Measurements from ENCODE around the gene SRBD1.

SRBD1 gene

GRCh38 chr2:45571940-45572339, 39.1 kb downstream of the SRBD1 start:
- no peak overlapping the region for H3K27ac ChIP-seq (ENCODE audit: insufficient read depth in 1 of 2, low read depth in 1 of 2, low read length in 2 of 2, poor library complexity in 1 of 2, severe bottlenecking in 2 of 2)
- peak in 1 of 3 donors; percentile 14 for DNase-seq
- H3K36me3 ChIP-seq (ENCODE audit: control insufficient read depth in 4 of 4, insufficient read depth in 4 of 4, low read length in 3 of 4), result peaks cover 0 to 21% (median 4%) of the 10 kb centered on the region in 4 experiments
- no peaks in the 10 kb centered on the region for H3K27me3 ChIP-seq (replicated peaks in 2 of 5; ENCODE audit: control insufficient read depth in 4 of 5, insufficient read depth in 5 of 5, low read length in 4 of 5)
- no CpG with 5 or more reads among the region's 3 CpGs for WGBS (ENCODE audit: insufficient coverage)
- H3K9me3 ChIP-seq (ENCODE audit: control extremely low read depth in 1 of 5, control insufficient read depth in 4 of 5, insufficient read depth in 2 of 5, low read depth in 1 of 5, low read length in 4 of 5), result no peaks in the 10 kb centered on the region
- no peak overlapping the region for H3K4me3 ChIP-seq (ENCODE audit: control insufficient read depth in 1 of 7, extremely low read depth in 1 of 7, insufficient read depth in 4 of 7, low read depth in 2 of 7, low read length in 6 of 7)
- peaks cover 10 to 33% (median 18%) of the 10 kb centered on the region in 4 experiments for H3K4me1 ChIP-seq (ENCODE audit: control extremely low read depth in 1 of 4, control insufficient read depth in 4 of 4, insufficient read depth in 4 of 4, low read length in 3 of 4)
- CTCF ChIA-PET, result no interaction called here
- POLR2A ChIA-PET, result interaction anchor here (0.6 kb wide), 1 partner anchor 79 kb away, joined by 5 read pairs; the partner anchor contains the start of gene PRKCE

DNA sequence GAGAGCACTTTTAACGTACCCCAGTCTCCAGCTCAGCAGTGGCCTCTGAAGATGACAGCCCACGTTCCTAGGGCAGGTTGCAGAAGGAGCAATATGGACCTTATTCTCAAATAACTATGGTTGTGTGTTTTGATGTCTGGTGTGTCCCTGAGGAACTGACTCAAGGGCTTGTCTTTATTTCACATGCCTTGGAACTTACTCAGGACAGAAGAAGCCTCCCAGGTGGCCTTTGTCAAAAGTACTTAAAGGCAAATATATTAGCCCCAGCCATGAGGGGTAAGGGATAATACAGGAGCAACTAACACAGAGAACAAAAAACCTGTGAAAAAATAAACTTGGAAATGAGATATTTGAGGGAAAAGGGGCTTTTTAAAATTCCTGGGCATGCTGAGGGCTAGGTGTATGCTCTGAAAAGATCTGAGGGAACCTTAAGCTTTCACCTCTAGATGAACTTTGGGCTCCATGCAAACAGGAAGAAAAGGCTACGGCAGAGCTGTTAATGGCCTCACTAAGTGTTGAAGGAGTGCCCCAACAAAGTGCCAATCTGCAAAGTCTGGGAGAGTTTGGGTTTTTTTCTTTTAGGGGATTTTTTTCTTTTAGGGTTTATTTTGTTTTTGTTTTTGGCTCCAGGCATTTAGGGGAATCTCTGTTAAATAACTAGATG, 40.3 kb downstream of the SRBD1 start:
- no peak overlapping the region for H3K27ac ChIP-seq (ENCODE audit: insufficient read depth in 1 of 2, low read depth in 1 of 2, low read length in 2 of 2, poor library complexity in 1 of 2, severe bottlenecking in 2 of 2)
- peaks cover 0 to 21% (median 4%) of the 10 kb centered on the region in 4 experiments for H3K36me3 ChIP-seq (ENCODE audit: control insufficient read depth in 4 of 4, insufficient read depth in 4 of 4, low read length in 3 of 4)
- H3K27me3 ChIP-seq (replicated peaks in 2 of 5; ENCODE audit: control insufficient read depth in 4 of 5, insufficient read depth in 5 of 5, low read length in 4 of 5), result no peaks in the 10 kb centered on the region
- no peaks in the 10 kb centered on the region for H3K9me3 ChIP-seq (ENCODE audit: control extremely low read depth in 1 of 5, control insufficient read depth in 4 of 5, insufficient read depth in 2 of 5, low read depth in 1 of 5, low read length in 4 of 5)
- H3K4me3 ChIP-seq (ENCODE audit: control insufficient read depth in 1 of 7, extremely low read depth in 1 of 7, insufficient read depth in 4 of 7, low read depth in 2 of 7, low read length in 6 of 7), result no peak overlapping the region
- WGBS (ENCODE audit: insufficient coverage), result 63% methylated on average over 3 of the region's 3 CpGs
- peaks cover 9 to 41% (median 26%) of the 10 kb centered on the region in 4 experiments for H3K4me1 ChIP-seq (ENCODE audit: control extremely low read depth in 1 of 4, control insufficient read depth in 4 of 4, insufficient read depth in 4 of 4, low read length in 3 of 4)
- CTCF ChIA-PET, result interaction anchor here (1.0 to 2.0 kb wide), 5 partner anchors 8 to 348 kb away, joined by 3 to 9 read pairs (median 4); no protein-coding TSS in a partner anchor
- no peak for DNase-seq
- POLR2A ChIA-PET, result no interaction called here

GRCh38 chr2:45568935-45569334, 42.1 kb downstream of the SRBD1 start:
- Histone ChIP-seq H3K27me3 (replicated peaks in 2 of 5; ENCODE audit: control insufficient read depth in 4 of 5, insufficient read depth in 5 of 5, low read length in 4 of 5) (no peaks in the 10 kb centered on the region), H3K4me3 (ENCODE audit: control insufficient read depth in 1 of 7, extremely low read depth in 1 of 7, insufficient read depth in 4 of 7, low read depth in 2 of 7, low read length in 6 of 7) (no peak overlapping the region), H3K36me3 (ENCODE audit: control insufficient read depth in 4 of 4, insufficient read depth in 4 of 4, low read length in 3 of 4) (peaks cover 0 to 15% (median 3%) of the 10 kb centered on the region in 4 experiments), H3K9me3 (ENCODE audit: control extremely low read depth in 1 of 5, control insufficient read depth in 4 of 5, insufficient read depth in 2 of 5, low read depth in 1 of 5, low read length in 4 of 5) (no peaks in the 10 kb centered on the region), H3K27ac (ENCODE audit: insufficient read depth in 1 of 2, low read depth in 1 of 2, low read length in 2 of 2, poor library complexity in 1 of 2, severe bottlenecking in 2 of 2) (peak overlapping the region; percentile 94), H3K4me1 (ENCODE audit: control extremely low read depth in 1 of 4, control insufficient read depth in 4 of 4, insufficient read depth in 4 of 4, low read length in 3 of 4) (peaks cover 8 to 44% (median 26%) of the 10 kb centered on the region in 4 experiments)
- ChIA-PET POLR2A (no interaction called here), CTCF (interaction anchor here (1.0 to 5.1 kb wide), 3 partner anchors 8 to 10 kb away, joined by 3 to 32 read pairs (median 3); no protein-coding TSS in a partner anchor)
- no peak for DNase-seq

DNA sequence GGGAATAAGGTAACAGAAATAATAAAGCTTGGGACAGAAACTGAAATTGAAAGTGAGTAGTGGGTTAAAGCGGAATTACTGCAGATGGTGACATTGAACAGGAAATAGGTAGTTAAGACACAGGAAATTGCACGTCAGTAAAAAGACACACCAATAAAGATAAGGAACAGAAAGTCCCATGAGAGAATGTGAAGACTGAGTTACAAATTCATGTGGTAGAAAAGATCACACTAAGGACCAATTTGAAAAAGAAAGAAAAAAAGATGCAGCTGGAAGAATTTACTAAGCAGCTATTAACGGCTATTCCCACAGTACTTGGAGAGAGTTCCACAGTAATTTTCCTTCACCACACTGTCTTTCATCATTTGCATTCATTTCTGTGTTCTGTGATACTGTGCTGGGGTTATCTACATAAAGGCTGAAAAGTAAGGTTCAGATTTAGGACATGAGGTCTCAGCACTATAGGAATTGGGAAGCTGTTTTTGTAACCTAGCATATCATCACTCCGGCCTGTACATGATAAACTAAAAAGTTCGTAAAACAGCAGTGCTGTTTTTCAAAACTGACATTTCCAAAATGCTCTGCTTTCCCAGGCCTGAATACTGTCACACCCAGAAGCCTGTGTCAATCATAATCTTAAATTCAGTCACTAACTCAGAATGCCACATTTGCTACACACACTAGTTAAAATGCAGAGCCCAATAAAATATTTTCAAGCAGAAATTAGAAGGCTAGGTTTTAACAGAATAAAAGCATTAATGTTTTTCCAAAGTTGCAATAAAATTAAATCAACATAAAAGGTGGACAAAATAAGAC, 42.9 kb downstream of the SRBD1 start:
- ChIA-PET CTCF (interaction anchor here (1.0 to 5.1 kb wide), 5 partner anchors 9 to 612 kb away, joined by 3 to 32 read pairs (median 3); no protein-coding TSS in a partner anchor), POLR2A (interaction anchor here (1.8 kb wide), 1 partner anchor 9 kb away, joined by 5 read pairs; no protein-coding TSS in a partner anchor)
- Histone ChIP-seq H3K9me3 (ENCODE audit: control extremely low read depth in 1 of 5, control insufficient read depth in 4 of 5, insufficient read depth in 2 of 5, low read depth in 1 of 5, low read length in 4 of 5) (no peaks in the 10 kb centered on the region), H3K4me1 (ENCODE audit: control extremely low read depth in 1 of 4, control insufficient read depth in 4 of 4, insufficient read depth in 4 of 4, low read length in 3 of 4) (peaks cover 8 to 50% (median 28%) of the 10 kb centered on the region in 4 experiments), H3K27ac (ENCODE audit: insufficient read depth in 1 of 2, low read depth in 1 of 2, low read length in 2 of 2, poor library complexity in 1 of 2, severe bottlenecking in 2 of 2) (peak overlapping the region; percentile 94), H3K27me3 (replicated peaks in 2 of 5; ENCODE audit: control insufficient read depth in 4 of 5, insufficient read depth in 5 of 5, low read length in 4 of 5) (no peaks in the 10 kb centered on the region), H3K36me3 (ENCODE audit: control insufficient read depth in 4 of 4, insufficient read depth in 4 of 4, low read length in 3 of 4) (peaks cover 0 to 12% (median 3%) of the 10 kb centered on the region in 4 experiments), H3K4me3 (ENCODE audit: control insufficient read depth in 1 of 7, extremely low read depth in 1 of 7, insufficient read depth in 4 of 7, low read depth in 2 of 7, low read length in 6 of 7) (peak overlapping the region in 6 of 7 experiments; percentile 48 to 86 (median 75))
- DNase-seq, result peak; percentile 95 to 97 (median 95)
- 78% methylated on average over 2 of the region's 5 CpGs for WGBS (ENCODE audit: insufficient coverage)

DNA sequence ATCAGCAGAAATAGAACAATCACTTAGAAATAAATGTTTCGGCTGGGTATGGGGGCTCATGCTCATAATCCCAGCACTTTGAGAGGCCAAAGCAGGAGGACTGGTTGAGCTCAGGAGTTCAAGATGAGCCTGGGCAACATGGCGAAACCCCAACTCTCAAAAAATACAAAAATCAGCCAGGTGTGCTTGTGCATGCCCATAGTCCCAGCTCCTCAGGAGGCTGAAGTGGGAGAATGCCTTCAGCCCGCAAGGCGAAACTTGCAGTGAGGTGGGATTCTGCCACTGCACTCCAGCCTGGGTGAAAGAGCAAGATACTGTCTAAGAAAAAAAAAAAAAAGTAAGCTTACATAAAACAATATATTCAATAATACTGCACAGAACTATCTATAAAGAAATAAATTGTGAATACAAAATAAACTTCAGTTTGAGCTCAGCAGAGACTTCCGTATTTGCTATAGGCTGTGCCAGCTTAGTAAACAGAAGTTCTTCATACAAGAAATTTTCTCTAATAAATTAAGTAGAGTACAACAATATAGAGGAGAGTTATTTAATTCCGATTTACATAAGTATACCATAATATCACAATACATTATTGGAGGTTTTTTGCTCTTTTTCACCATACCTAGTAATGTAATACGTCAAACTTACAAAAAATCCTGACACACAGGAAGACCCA, 43.6 kb downstream of the SRBD1 start:
- Histone ChIP-seq H3K9me3 (ENCODE audit: control extremely low read depth in 1 of 5, control insufficient read depth in 4 of 5, insufficient read depth in 2 of 5, low read depth in 1 of 5, low read length in 4 of 5) (no peaks in the 10 kb centered on the region), H3K36me3 (ENCODE audit: control insufficient read depth in 4 of 4, insufficient read depth in 4 of 4, low read length in 3 of 4) (peaks cover 0 to 6% (median 2%) of the 10 kb centered on the region in 4 experiments), H3K4me3 (ENCODE audit: control insufficient read depth in 1 of 7, extremely low read depth in 1 of 7, insufficient read depth in 4 of 7, low read depth in 2 of 7, low read length in 6 of 7) (peak overlapping the region; percentile 26 to 86 (median 74)), H3K27ac (ENCODE audit: insufficient read depth in 1 of 2, low read depth in 1 of 2, low read length in 2 of 2, poor library complexity in 1 of 2, severe bottlenecking in 2 of 2) (peak overlapping the region; percentile 94), H3K4me1 (ENCODE audit: control extremely low read depth in 1 of 4, control insufficient read depth in 4 of 4, insufficient read depth in 4 of 4, low read length in 3 of 4) (peaks cover 8 to 49% (median 28%) of the 10 kb centered on the region in 4 experiments), H3K27me3 (replicated peaks in 2 of 5; ENCODE audit: control insufficient read depth in 4 of 5, insufficient read depth in 5 of 5, low read length in 4 of 5) (no peaks in the 10 kb centered on the region)
- DNase-seq, result no peak
- POLR2A ChIA-PET, result interaction anchor here (1.8 kb wide), 1 partner anchor 9 kb away, joined by 5 read pairs; no protein-coding TSS in a partner anchor
- WGBS (ENCODE audit: insufficient coverage), result 50% methylated on average over 1 of the region's 7 CpGs
- CTCF ChIA-PET, result interaction anchor here (0.8 to 5.1 kb wide), 6 partner anchors 8 to 611 kb away, joined by 3 to 32 read pairs (median 4); no protein-coding TSS in a partner anchor

GRCh38 chr2:45559436-45559835, 51.6 kb downstream of the SRBD1 start:
- ChIA-PET CTCF (interaction anchor here (0.6 to 1.0 kb wide), 3 partner anchors 9 to 610 kb away, joined by 3 read pairs; no protein-coding TSS in a partner anchor), POLR2A (interaction anchor here (0.6 kb wide), 1 partner anchor 1320 kb away, joined by 3 read pairs; no protein-coding TSS in a partner anchor)
- 86% methylated on average over 1 of the region's 3 CpGs for WGBS (ENCODE audit: insufficient coverage)
- no peak for DNase-seq
- Histone ChIP-seq H3K27ac (ENCODE audit: insufficient read depth in 1 of 2, low read depth in 1 of 2, low read length in 2 of 2, poor library complexity in 1 of 2, severe bottlenecking in 2 of 2) (no peak overlapping the region), H3K36me3 (ENCODE audit: control insufficient read depth in 4 of 4, insufficient read depth in 4 of 4, low read length in 3 of 4) (peaks cover 0 to 9% (median 5%) of the 10 kb centered on the region in 4 experiments), H3K9me3 (ENCODE audit: control extremely low read depth in 1 of 5, control insufficient read depth in 4 of 5, insufficient read depth in 2 of 5, low read depth in 1 of 5, low read length in 4 of 5) (no peaks in the 10 kb centered on the region), H3K4me3 (ENCODE audit: control insufficient read depth in 1 of 7, extremely low read depth in 1 of 7, insufficient read depth in 4 of 7, low read depth in 2 of 7, low read length in 6 of 7) (no peak overlapping the region), H3K4me1 (ENCODE audit: control extremely low read depth in 1 of 4, control insufficient read depth in 4 of 4, insufficient read depth in 4 of 4, low read length in 3 of 4) (peaks cover 0 to 10% (median 2%) of the 10 kb centered on the region in 4 experiments), H3K27me3 (replicated peaks in 2 of 5; ENCODE audit: control insufficient read depth in 4 of 5, insufficient read depth in 5 of 5, low read length in 4 of 5) (no peaks in the 10 kb centered on the region)

Measured in common myeloid progenitor, CD34-positive (primary cell).